ENCODE results near the gene COG5. TPM values are rescaled to one million over a fixed set of nuclear protein-coding genes. Genes with fewer than 3 reads are reported as not detected.

COG5 gene
- total and polyA plus RNA-seq, 4 donors, result 4.1 to 27.1 (median 8.4) TPM

DNA sequence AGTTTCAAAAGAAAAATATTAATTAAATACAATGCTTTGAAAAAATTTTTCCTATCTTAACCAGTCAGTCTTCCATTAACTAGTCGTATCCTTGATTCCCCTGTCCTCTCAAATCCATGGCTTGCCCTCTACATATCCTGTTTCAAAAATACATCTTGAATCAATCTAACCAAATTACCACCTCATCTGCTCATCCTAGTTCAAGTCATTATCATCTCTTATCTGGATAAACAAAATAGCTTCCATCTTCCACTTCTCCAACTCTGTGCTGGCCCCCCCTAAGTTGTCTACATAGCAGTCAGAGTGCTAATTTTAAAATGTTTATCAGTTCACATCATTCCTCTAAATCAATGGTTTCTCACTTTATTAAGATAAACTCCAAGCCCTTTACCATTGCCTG lies 269.5 kb downstream of the COG5 start:
- peaks cover 0 to 8% (median under 1%) of the 10 kb centered on the region in 4 donors for H3K36me3 ChIP-seq (ENCODE audit: control insufficient read depth in 4 of 4, insufficient read depth in 3 of 4, low read depth in 1 of 4, low read length in 3 of 4)
- H3K9me3 ChIP-seq (ENCODE audit: control insufficient read depth in 4 of 4, low read length in 3 of 4), result no peaks in the 10 kb centered on the region
- H3K4me1 ChIP-seq (ENCODE audit: control insufficient read depth in 4 of 4, insufficient read depth in 4 of 4, low read length in 3 of 4), result no peaks in the 10 kb centered on the region
- H3K27me3 ChIP-seq (ENCODE audit: control insufficient read depth in 4 of 4, insufficient read depth in 4 of 4, low read length in 3 of 4), result no peaks in the 10 kb centered on the region
- H3K27ac ChIP-seq (ENCODE audit: low read depth in 1 of 2, low read length in 2 of 2), result no peak overlapping the region
- DNase-seq (ENCODE audit: low spot score), result no peak
- WGBS, result 99% methylated on average over 1 of the region's 1 CpG
- TF ChIP-seq NR2F2 (IDR thresholded peaks at IDR 0.05) (no peak), ZBTB33 (IDR thresholded peaks at IDR 0.05) (no peak), HNF4A (conservative IDR thresholded peaks at IDR 0.05) (no peak)
- H3K4me3 ChIP-seq (ENCODE audit: low read depth in 1 of 3, low read length in 3 of 3), result no peak overlapping the region
- H3K9ac ChIP-seq (ENCODE audit: low read depth in 1 of 2, low read length in 2 of 2), result no peak overlapping the region

- H3K4me3 ChIP-seq (ENCODE audit: low read depth in 1 of 3, low read length in 3 of 3), result no peak overlapping the region
- TF ChIP-seq ATF3 (IDR thresholded peaks at IDR 0.05) (no peak), EGR1 (IDR thresholded peaks at IDR 0.05; ENCODE audit: low read depth in 2 of 2) (no peak), RAD21 (IDR thresholded peaks at IDR 0.05) (no peak), CTCF (IDR thresholded peaks at IDR 0.05; ENCODE audit: low read depth, low read length, missing input control) (no peak), YY1 (IDR thresholded peaks at IDR 0.05) (no peak), FOXA1 (IDR thresholded peaks at IDR 0.05) (no peak), FOXA2 (IDR thresholded peaks at IDR 0.05) (no peak), HNF4G (IDR thresholded peaks at IDR 0.05) (no peak), ZBTB33 (IDR thresholded peaks at IDR 0.05) (no peak), HNF4A (conservative IDR thresholded peaks at IDR 0.05) (no peak), SP1 (IDR thresholded peaks at IDR 0.05) (no peak), MAX (IDR thresholded peaks at IDR 0.05) (no peak), TAF1 (conservative IDR thresholded peaks at IDR 0.05) (no peak), NR2F2 (IDR thresholded peaks at IDR 0.05) (no peak)
- TF ChIP-seq, protein P1, sequence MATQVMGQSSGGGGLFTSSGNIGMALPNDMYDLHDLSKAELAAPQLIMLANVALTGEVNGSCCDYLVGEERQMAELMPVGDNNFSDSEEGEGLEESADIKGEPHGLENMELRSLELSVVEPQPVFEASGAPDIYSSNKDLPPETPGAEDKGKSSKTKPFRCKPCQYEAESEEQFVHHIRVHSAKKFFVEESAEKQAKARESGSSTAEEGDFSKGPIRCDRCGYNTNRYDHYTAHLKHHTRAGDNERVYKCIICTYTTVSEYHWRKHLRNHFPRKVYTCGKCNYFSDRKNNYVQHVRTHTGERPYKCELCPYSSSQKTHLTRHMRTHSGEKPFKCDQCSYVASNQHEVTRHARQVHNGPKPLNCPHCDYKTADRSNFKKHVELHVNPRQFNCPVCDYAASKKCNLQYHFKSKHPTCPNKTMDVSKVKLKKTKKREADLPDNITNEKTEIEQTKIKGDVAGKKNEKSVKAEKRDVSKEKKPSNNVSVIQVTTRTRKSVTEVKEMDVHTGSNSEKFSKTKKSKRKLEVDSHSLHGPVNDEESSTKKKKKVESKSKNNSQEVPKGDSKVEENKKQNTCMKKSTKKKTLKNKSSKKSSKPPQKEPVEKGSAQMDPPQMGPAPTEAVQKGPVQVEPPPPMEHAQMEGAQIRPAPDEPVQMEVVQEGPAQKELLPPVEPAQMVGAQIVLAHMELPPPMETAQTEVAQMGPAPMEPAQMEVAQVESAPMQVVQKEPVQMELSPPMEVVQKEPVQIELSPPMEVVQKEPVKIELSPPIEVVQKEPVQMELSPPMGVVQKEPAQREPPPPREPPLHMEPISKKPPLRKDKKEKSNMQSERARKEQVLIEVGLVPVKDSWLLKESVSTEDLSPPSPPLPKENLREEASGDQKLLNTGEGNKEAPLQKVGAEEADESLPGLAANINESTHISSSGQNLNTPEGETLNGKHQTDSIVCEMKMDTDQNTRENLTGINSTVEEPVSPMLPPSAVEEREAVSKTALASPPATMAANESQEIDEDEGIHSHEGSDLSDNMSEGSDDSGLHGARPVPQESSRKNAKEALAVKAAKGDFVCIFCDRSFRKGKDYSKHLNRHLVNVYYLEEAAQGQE (IDR thresholded peaks at IDR 0.05), result no peak
- no peaks in the 10 kb centered on the region for H3K27me3 ChIP-seq (ENCODE audit: control insufficient read depth in 4 of 4, insufficient read depth in 4 of 4, low read length in 3 of 4)
- peaks cover 0 to 8% (median under 1%) of the 10 kb centered on the region in 4 donors for H3K36me3 ChIP-seq (ENCODE audit: control insufficient read depth in 4 of 4, insufficient read depth in 3 of 4, low read depth in 1 of 4, low read length in 3 of 4)
- H3K9ac ChIP-seq (ENCODE audit: low read depth in 1 of 2, low read length in 2 of 2), result no peak overlapping the region
- DNase-seq (ENCODE audit: low spot score), result no peak
- H3K9me3 ChIP-seq (ENCODE audit: control insufficient read depth in 4 of 4, low read length in 3 of 4), result no peaks in the 10 kb centered on the region
- 87% methylated on average over 2 of the region's 2 CpGs for WGBS
- H3K27ac ChIP-seq (ENCODE audit: low read depth in 1 of 2, low read length in 2 of 2), result no peak overlapping the region
- H3K4me1 ChIP-seq (ENCODE audit: control insufficient read depth in 4 of 4, insufficient read depth in 4 of 4, low read length in 3 of 4), result no peaks in the 10 kb centered on the region
These were observed 271.1 kb downstream of the COG5 start for GRCh38 chr7:107292591-107292990.
